Activated T-cell treated with anti-CD3 and anti-CD28 coated beads for 48 hours (primary cell): ENCODE results near the gene OR12D1.

Experiments used
- DNase-seq: peaks from one replicate; pipeline ENCODE4 v3.0.0-alpha.2; 2020; ENCODE audit warnings: low read depth

The OR12D1 gene

GRCh38 chr6:29465801-29466200 lies 51.1 kb downstream of the OR12D1 start:
- no peak for DNase-seq

- DNase-seq = no peak
Observed at GRCh38 chr6:29466241-29466640, 51.5 kb downstream of the OR12D1 start.
